ENCODE measurements around the gene USP47. TPM values are rescaled to one million over a fixed set of nuclear protein-coding genes. Genes with fewer than 3 reads are reported as not detected.

Gene USP47
- polyA plus RNA-seq, 1 donor from 2014 or later: 92.6 TPM

GRCh38 chr11:11942668-11943067 is 100.9 kb downstream of the USP47 start:
- Histone ChIP-seq H4K20me1 (ENCODE audit: insufficient read depth) (no peaks in the 10 kb centered on the region), H3K4me3 (ENCODE audit: low read length) (no peak overlapping the region), H3K4me2 (ENCODE audit: low read length) (no peak overlapping the region), H3K9me2 (ENCODE audit: insufficient read depth, low read length) (no peaks in the 10 kb centered on the region), H3K79me2 (replicated peaks; ENCODE audit: insufficient read depth, low read length) (no peaks in the 10 kb centered on the region), H3K36me3 (ENCODE audit: insufficient read depth, low read length) (peaks cover 10% of the 10 kb centered on the region), H3K9ac (ENCODE audit: low read length) (no peak overlapping the region), H3K27me3 (ENCODE audit: insufficient read depth, low read depth, low read length) (no peaks in the 10 kb centered on the region), H3F3A (ENCODE audit: insufficient read depth, low read length, poor library complexity, severe bottlenecking) (no peaks in the 10 kb centered on the region), H3K27ac (ENCODE audit: low read length) (no peak overlapping the region), H2AFZ (ENCODE audit: low read depth, low read length) (no peak overlapping the region), H3K9me3 (ENCODE audit: low read length) (no peaks in the 10 kb centered on the region)
- TF ChIP-seq SMC3 (conservative IDR thresholded peaks at IDR 0.05; ENCODE audit: poor library complexity) (no peak), CTCF (IDR thresholded peaks at IDR 0.05; ENCODE audit: poor library complexity, severe bottlenecking) (no peak), RAD21 (conservative IDR thresholded peaks at IDR 0.05) (no peak), TAF1 (IDR thresholded peaks at IDR 0.05; ENCODE audit: low read depth) (no peak), POLR2AphosphoS5 (IDR thresholded peaks at IDR 0.05) (no peak), EZH2 (IDR thresholded peaks at IDR 0.05; ENCODE audit: borderline replicate concordance, insufficient read depth, low read length, poor library complexity, severe bottlenecking) (no peak), REST (IDR thresholded peaks at IDR 0.05; ENCODE audit: borderline replicate concordance) (no peak), MXI1 (conservative IDR thresholded peaks at IDR 0.05; ENCODE audit: poor library complexity, severe bottlenecking) (no peak), EP300 (conservative IDR thresholded peaks at IDR 0.05; ENCODE audit: poor library complexity, severe bottlenecking) (no peak)

- Histone ChIP-seq H3K27me3 (ENCODE audit: insufficient read depth, low read depth, low read length) (no peaks in the 10 kb centered on the region), H3K9me3 (ENCODE audit: low read length) (no peaks in the 10 kb centered on the region), H3K4me3 (ENCODE audit: low read length) (no peak overlapping the region), H3K27ac (ENCODE audit: low read length) (no peak overlapping the region), H4K20me1 (ENCODE audit: insufficient read depth) (no peaks in the 10 kb centered on the region), H3K9me2 (ENCODE audit: insufficient read depth, low read length) (no peaks in the 10 kb centered on the region), H3F3A (ENCODE audit: insufficient read depth, low read length, poor library complexity, severe bottlenecking) (no peaks in the 10 kb centered on the region), H3K4me2 (ENCODE audit: low read length) (no peak overlapping the region), H3K36me3 (ENCODE audit: insufficient read depth, low read length) (no peaks in the 10 kb centered on the region), H2AFZ (ENCODE audit: low read depth, low read length) (no peak overlapping the region), H3K79me2 (replicated peaks; ENCODE audit: insufficient read depth, low read length) (no peaks in the 10 kb centered on the region), H3K9ac (ENCODE audit: low read length) (no peak overlapping the region)
- TF ChIP-seq RAD21 (conservative IDR thresholded peaks at IDR 0.05) (no peak), EZH2 (IDR thresholded peaks at IDR 0.05; ENCODE audit: borderline replicate concordance, insufficient read depth, low read length, poor library complexity, severe bottlenecking) (no peak), EP300 (conservative IDR thresholded peaks at IDR 0.05; ENCODE audit: poor library complexity, severe bottlenecking) (no peak), POLR2AphosphoS5 (IDR thresholded peaks at IDR 0.05) (no peak), SMC3 (conservative IDR thresholded peaks at IDR 0.05; ENCODE audit: poor library complexity) (no peak), REST (IDR thresholded peaks at IDR 0.05; ENCODE audit: borderline replicate concordance) (no peak), MXI1 (conservative IDR thresholded peaks at IDR 0.05; ENCODE audit: poor library complexity, severe bottlenecking) (no peak), TAF1 (IDR thresholded peaks at IDR 0.05; ENCODE audit: low read depth) (no peak), CTCF (IDR thresholded peaks at IDR 0.05; ENCODE audit: poor library complexity, severe bottlenecking) (no peak)
These were observed 102.7 kb downstream of the USP47 start for GRCh38 chr11:11944444-11944843.
